ENCODE data around the gene SCLY.

The SCLY gene

GRCh38 chr2:238025741-238026360 is 35.0 kb upstream of the SCLY start (continued):
- no peak for TF ChIP-seq TSHZ2 (CRISPR knock-in tag; IDR thresholded peaks at IDR 0.05)
- no peak for TF ChIP-seq ZNF565 (CRISPR knock-in tag; conservative IDR thresholded peaks at IDR 0.05; ENCODE audit: low read depth)

- TF ChIP-seq CREB5 (CRISPR knock-in tag; IDR thresholded peaks at IDR 0.05; ENCODE audit: low read depth) (no peak), ARNTL (CRISPR knock-in tag; IDR thresholded peaks at IDR 0.05; ENCODE audit: borderline replicate concordance, low read depth) (no peak), TSHZ2 (CRISPR knock-in tag; IDR thresholded peaks at IDR 0.05) (no peak), ESRRG (CRISPR knock-in tag; IDR thresholded peaks at IDR 0.05) (no peak), POU6F1 (CRISPR knock-in tag; IDR thresholded peaks at IDR 0.05; ENCODE audit: borderline replicate concordance, low read depth) (no peak), ZFP30 (CRISPR knock-in tag; IDR thresholded peaks at IDR 0.05) (no peak), ZNF565 (CRISPR knock-in tag; conservative IDR thresholded peaks at IDR 0.05; ENCODE audit: low read depth) (no peak), SNAI2 (CRISPR knock-in tag; IDR thresholded peaks at IDR 0.05) (no peak), ISL1 (CRISPR knock-in tag; IDR thresholded peaks at IDR 0.05) (no peak), TCF4 (CRISPR knock-in tag; IDR thresholded peaks at IDR 0.05; ENCODE audit: borderline replicate concordance) (no peak), PPARA (CRISPR knock-in tag; IDR thresholded peaks at IDR 0.05; ENCODE audit: borderline replicate concordance) (no peak), GLIS3 (CRISPR knock-in tag; IDR thresholded peaks at IDR 0.05) (no peak), RARB (CRISPR knock-in tag; IDR thresholded peaks at IDR 0.05) (no peak), PATZ1 (CRISPR knock-in tag; IDR thresholded peaks at IDR 0.05; ENCODE audit: borderline replicate concordance) (no peak)
Observed at GRCh38 chr2:238027058-238027457, 33.7 kb upstream of the SCLY start.

GRCh38 chr2:238027591-238028415 is 33.0 kb upstream of the SCLY start:
- no peak for ATAC-seq
- TF ChIP-seq ZFP30 (CRISPR knock-in tag; IDR thresholded peaks at IDR 0.05): no peak
- no peak for TF ChIP-seq ARNTL (CRISPR knock-in tag; IDR thresholded peaks at IDR 0.05; ENCODE audit: borderline replicate concordance, low read depth)
- no peak for TF ChIP-seq PPARA (CRISPR knock-in tag; IDR thresholded peaks at IDR 0.05; ENCODE audit: borderline replicate concordance)
- no peak for TF ChIP-seq OSR1 (CRISPR knock-in tag; IDR thresholded peaks at IDR 0.05)
- TF ChIP-seq POU6F1 (CRISPR knock-in tag; IDR thresholded peaks at IDR 0.05; ENCODE audit: borderline replicate concordance, low read depth): no peak
- TF ChIP-seq ZNF8 (CRISPR knock-in tag; IDR thresholded peaks at IDR 0.05): no peak
- no peak for TF ChIP-seq ZNF70 (CRISPR knock-in tag; IDR thresholded peaks at IDR 0.05)
- no peak for TF ChIP-seq TCF4 (CRISPR knock-in tag; IDR thresholded peaks at IDR 0.05; ENCODE audit: borderline replicate concordance)
- TF ChIP-seq CREB5 (CRISPR knock-in tag; IDR thresholded peaks at IDR 0.05; ENCODE audit: low read depth): no peak
- TF ChIP-seq ZFP3 (CRISPR knock-in tag; IDR thresholded peaks at IDR 0.05): no peak
- TF ChIP-seq CSDC2 (CRISPR knock-in tag; IDR thresholded peaks at IDR 0.05): no peak
- no peak for TF ChIP-seq SNAI2 (CRISPR knock-in tag; IDR thresholded peaks at IDR 0.05)
- TF ChIP-seq CSRNP3 (CRISPR knock-in tag; IDR thresholded peaks at IDR 0.05): no peak

More at GRCh38 chr2:238027058-238027457, 33.7 kb upstream of the SCLY start:
- ATAC-seq: peak; percentile 22; the same call in 2 of the 3 replicates

All from SK-N-SH treated with all-trans-retinoic acid at 6 μM for 48 hours (cell line).